GM21717 (cell line): ENCODE data around the gene ENOX1.
A peak's percentile ranks its signal among the peaks of the same experiment; 100 is the strongest.

Experiments used
- ATAC-seq: cut with Tn5 transposase; IDR thresholded peaks from one replicate; pipeline ENCODE4 v1.9.1; 2021; ENCODE audit warnings: mild to moderate bottlenecking, moderate library complexity; ENCODE audit not compliant: unreplicated experiment

The ENOX1 gene

DNA sequence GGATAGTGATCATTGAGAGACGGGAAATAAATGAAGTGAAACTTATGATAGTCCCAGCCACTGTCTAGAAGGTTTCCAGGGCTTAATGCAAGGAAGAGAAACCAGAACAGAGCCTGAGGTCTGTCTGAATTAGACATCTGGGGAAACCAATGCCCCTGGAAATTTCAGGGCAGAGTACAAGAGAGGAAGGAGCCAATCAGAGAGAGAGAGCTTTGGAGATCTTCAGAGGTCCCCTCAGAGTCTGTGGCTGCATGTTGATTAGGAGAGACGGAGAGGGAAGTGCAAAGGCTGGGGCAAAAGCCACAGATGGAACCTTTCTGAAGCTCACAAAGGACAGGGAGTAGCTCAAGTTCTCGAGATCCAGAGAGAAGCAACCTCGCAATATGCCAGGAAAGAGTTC is 385.4 kb downstream of the ENOX1 start:
- no peak for ATAC-seq

DNA sequence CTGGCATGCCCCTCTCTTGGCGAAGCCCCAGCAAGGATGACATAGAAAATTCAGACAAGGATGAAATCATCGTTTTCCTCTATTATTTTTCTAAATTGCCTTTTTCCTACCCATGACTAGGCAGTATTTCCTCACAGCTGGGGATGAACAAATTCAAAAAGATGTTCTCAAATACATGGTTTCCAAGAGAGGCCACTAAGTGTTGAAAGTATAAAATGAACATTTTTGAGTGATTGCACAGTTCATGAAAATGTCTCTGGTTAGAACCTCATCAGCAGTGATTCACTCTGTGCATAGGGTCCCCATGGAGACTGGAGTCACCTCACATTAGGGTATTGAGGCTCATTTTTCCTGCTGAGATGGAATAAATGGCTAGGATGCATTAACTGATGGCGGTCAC is 389.7 kb downstream of the ENOX1 start:
- no peak for ATAC-seq

DNA sequence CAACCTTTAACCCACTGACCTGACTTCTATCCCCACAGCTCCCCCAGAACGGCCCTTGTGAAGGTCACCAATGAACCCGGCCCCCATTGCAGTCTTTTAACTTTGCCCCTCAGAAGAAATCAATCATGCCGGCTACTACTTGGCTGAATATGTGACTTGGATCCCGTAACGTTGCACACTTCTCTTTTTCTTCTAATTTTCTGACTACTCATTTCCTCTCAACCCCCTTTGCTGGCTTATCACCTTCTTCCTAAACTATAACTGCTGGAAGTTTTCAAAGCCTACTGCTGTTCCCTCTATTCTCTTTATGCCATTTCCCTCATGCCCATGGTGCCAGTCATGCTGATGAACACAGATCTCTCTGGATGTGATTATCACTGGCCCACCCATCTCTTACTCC is 395.7 kb downstream of the ENOX1 start:
- peak; percentile 14 for ATAC-seq

DNA sequence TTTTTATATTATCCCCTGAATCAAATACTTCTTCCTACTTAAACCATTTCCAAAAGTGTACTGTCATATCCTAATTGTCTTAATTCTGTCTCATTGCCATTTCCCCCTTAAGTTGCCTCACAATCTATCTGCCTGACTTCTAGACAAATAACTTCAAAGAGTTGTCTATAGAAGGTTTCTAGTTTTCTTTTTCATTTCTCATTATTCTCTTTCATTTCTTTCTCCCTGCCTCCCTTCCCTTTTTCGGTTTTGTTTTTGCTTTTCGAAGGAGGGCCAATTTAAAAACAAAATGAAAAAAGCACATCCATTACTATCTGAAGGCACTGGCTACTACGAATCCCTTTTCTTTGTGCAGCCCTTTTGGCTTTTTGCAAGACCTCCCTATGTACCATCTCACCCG is 396.2 kb downstream of the ENOX1 start:
- ATAC-seq: peak; percentile 71

DNA sequence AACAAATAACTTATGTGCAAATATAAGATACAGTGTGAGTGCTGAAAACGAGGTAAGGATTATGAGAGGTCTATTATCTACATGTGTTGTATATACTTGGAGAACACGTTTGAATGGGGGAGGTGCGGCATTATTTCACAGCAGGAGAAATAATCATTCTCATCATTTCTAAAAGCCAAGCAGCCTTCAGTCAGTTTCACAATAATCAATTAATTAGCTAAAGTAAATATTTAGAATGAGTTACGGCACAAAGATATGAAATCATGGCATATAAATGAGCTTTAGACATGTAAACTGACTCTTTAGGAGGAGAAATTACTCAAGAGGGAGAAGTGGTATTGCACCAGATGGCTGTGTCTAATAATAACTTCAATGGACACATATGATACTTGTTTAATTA is 396.8 kb downstream of the ENOX1 start:
- no peak for ATAC-seq

GRCh38 chr13:43389573-43389972 is 397.2 kb downstream of the ENOX1 start:
- ATAC-seq: no peak

GRCh38 chr13:43388282-43389034 is 398.3 kb downstream of the ENOX1 start:
- ATAC-seq: no peak

DNA sequence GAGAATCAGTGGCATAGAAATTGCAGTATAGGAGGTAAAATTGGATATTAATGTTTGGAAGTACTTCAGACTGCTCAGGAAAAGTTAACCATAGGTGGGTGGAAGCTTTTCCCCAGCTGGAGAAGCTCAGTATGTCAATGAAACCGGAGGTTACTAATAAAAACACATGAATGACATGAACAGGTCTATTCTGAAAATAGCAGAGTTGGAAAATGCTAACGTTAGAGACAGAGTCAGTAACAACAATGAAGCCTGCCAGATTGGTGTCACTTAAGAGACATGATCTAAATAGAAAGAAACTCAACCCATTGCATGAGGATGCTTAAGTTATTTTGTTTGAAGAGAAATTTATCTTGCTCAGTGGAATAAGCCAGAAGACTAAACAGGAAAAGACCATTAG is 398.9 kb downstream of the ENOX1 start:
- no peak for ATAC-seq

DNA sequence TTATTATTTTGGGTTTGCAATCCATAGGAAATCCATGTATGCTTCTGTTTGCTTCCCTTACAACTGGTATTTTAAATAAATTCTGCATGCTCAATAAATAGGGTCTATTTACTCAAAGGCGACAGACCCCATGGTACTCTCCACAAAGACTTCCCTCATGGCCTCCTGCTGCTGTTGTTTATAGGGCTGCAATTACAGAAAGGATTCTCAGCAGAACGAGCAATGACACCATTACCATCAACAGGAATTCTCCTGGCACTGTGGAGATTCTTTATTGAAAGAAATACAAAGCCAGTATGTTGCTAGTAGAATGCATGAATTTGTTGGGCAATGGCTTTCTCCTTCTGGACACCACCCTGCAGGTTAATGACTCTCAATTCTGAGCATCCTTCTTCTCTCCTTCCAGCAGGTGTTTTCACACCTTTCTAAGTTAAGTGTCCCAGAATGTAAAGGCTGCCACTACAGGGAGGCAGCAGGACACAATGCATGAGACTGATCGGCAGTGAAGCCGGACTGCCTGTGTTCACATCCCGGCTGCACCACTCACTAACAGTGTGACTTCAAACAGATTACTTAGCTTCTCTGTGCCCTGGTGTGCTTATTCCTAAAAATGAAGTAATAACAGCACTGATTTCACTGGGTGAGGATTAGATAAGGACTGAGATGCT is 403.1 kb downstream of the ENOX1 start:
- ATAC-seq: no peak

- no peak for ATAC-seq
These were observed 407.0 kb downstream of the ENOX1 start for GRCh38 chr13:43379738-43380137.

- no peak for ATAC-seq
These were observed 408.8 kb downstream of the ENOX1 start for GRCh38 chr13:43377973-43378372.

- ATAC-seq: no peak
These were observed 409.6 kb downstream of the ENOX1 start for GRCh38 chr13:43377149-43377548.

GRCh38 chr13:43376596-43376995 is 410.2 kb downstream of the ENOX1 start:
- no peak for ATAC-seq

GRCh38 chr13:43375797-43376465 is 410.8 kb downstream of the ENOX1 start:
- no peak for ATAC-seq

DNA sequence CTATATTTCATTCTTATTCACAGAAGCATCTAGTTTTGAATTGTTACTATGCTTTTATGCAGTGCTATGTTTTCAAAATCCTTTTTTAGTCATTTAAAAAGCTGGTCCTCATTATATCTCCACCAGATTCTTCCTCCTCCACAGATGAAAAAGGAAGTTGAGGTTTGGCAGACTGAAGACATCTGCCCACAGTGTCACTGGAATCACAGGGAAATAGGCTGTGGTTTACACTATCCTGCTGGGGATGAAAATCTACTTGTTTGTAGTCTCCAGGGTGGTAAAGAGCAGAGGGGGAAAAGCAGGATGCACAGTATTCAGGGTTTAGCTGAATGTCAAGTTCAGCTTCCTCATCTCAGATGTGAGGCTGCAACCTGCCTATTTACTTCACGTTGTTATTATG is 412.2 kb downstream of the ENOX1 start:
- no peak for ATAC-seq

- no peak for ATAC-seq
These were observed 413.4 kb downstream of the ENOX1 start for GRCh38 chr13:43373400-43373799.

DNA sequence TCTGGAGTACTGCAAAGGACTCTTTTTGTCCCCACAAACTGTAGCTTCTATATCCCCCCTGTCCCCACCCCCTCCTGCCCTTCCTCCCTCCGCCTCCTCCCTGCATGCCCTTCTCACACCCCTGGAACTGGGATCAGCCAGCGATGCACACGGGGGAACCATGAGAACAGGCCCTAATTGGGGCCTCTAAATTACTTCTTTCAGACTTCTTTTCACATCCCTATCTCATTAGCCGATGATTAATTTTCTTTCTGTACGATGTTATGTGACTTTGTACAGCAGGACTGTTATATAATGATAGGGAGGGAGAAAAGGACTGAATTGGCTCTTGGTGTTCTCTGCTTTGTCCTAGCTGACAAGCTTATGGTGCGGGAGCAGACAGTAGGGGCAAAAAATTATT is 415.9 kb downstream of the ENOX1 start:
- no peak for ATAC-seq

GRCh38 chr13:43369319-43369718 is 417.5 kb downstream of the ENOX1 start:
- ATAC-seq: no peak

- ATAC-seq: peak; percentile 70
These were observed 418.8 kb downstream of the ENOX1 start for GRCh38 chr13:43368003-43368402.

- ATAC-seq: no peak
These were observed 421.8 kb downstream of the ENOX1 start for GRCh38 chr13:43365039-43365344.

GRCh38 chr13:43364210-43365038 is 422.3 kb downstream of the ENOX1 start:
- ATAC-seq: no peak
